Testis (tissue), 3 donors: ENCODE measurements around the gene KIFC1. TPM values are rescaled to one million over a fixed set of nuclear protein-coding genes. Genes with fewer than 3 reads are reported as not detected.
"Not testable (repeated sequence)": the region's sequence is repeated elsewhere in the genome, so short reads cannot be mapped to it uniquely, and the experiment has no call there.

Source experiments
- DNase-seq: peaks from one replicate; pipeline ENCODE4 v3.0.0-alpha.2; 2019
- H3K27ac ChIP-seq, 2 donors: fragments of 200-600 bp; sonication (generic); one replicate each; pipeline ENCODE4 v1.5.1; 2019
- H3K27me3 ChIP-seq: fragments of 200-600 bp; sonication (generic); one replicate; pipeline ENCODE4 v1.5.1; 2019
- H3K36me3 ChIP-seq: fragments of 200-600 bp; sonication (generic); one replicate; pipeline ENCODE4 v1.5.1; 2017; ENCODE audit warnings: low read depth; ENCODE audit errors: missing control alignments
- H3K4me1 ChIP-seq: fragments of 200-600 bp; sonication (generic); one replicate; pipeline ENCODE4 v1.5.1; 2019
- H3K4me3 ChIP-seq, 2 donors: fragments of 200-600 bp; sonication (generic); one replicate each; pipeline ENCODE4 v1.5.1; 2017 to 2019
- H3K9me3 ChIP-seq: fragments of 200-600 bp; sonication (generic); one replicate; pipeline ENCODE4 v1.5.1; 2017
- CTCF ChIP-seq, 3 experiments: fragments of 450-650 bp in 2 of 3; fragments of 200-600 bp in 1 of 3; sonication (generic) in 1 of 3; IDR thresholded peaks; one replicate each; pipeline ENCODE4 v1.5.1; 2016 to 2019; ENCODE audit warnings: antibody characterized with exemption in 3 of 3, mild to moderate bottlenecking in 2 of 3, moderate library complexity in 1 of 3
- POLR2A ChIP-seq: fragments of 450-650 bp; IDR thresholded peaks from one replicate; pipeline ENCODE4 v1.6.1; 2017; ENCODE audit warnings: antibody characterized with exemption, mild to moderate bottlenecking, moderate library complexity
- WGBS, 2 donors: methylation state at CpG; one replicate each; pipeline ENCODE4 v1.1.5; 2018; 5-methylcytosine and 5-hydroxymethylcytosine counted together
- intact Hi-C: fragments of 100-400 bp; cut with DNase I; formaldehyde crosslinking; loops from one replicate; pipeline ENCODE4 v1.15.1; 2023; ENCODE audit warnings: low total_unique reads
- polyA plus RNA-seq: library from polyadenylated mRNA; stranded (reverse); fragments of 350-450 nt; fragmentation: Illumina TruSeq; extraction: RNeasy Lipid Tissue Mini Kit (QIAGEN cat#74804); gene quantifications from one replicate; pipeline ENCODE4 v1.2.3, GENCODE V29; 2014; ENCODE audit warnings: low read depth, low replicate concordance; ENCODE audit not compliant: insufficient read depth
- total RNA-seq, 2 donors: library from RNA; depleted of rRNA; stranded (reverse); fragments of >200 nt; gene quantifications; one replicate each; pipeline ENCODE4 v1.2.3, GENCODE V29; 2016

KIFC1 gene
- total and polyA plus RNA-seq, 3 donors from 2014 or later, result 19.8 to 22.5 (median 20.2) TPM

- WGBS, 2 donors, result 72 to 90% methylated on average over 5 of the region's 5 CpGs
- intact Hi-C loops, result no loop called here
- no peak for TF ChIP-seq POLR2A
- no peak for TF ChIP-seq CTCF (IDR thresholded peaks at IDR 0.05)
Observed at GRCh38 chr6:33347816-33348215, 43.8 kb upstream of the KIFC1 start.

GRCh38 chr6:33355860-33356259, 35.8 kb upstream of the KIFC1 start:
- H3K9me3 ChIP-seq, intact Hi-C loops, H3K36me3 ChIP-seq, H3K27me3 ChIP-seq, DNase-seq, H3K4me3 ChIP-seq, H3K27ac ChIP-seq, H3K4me1 ChIP-seq: not testable (repeated sequence)
- WGBS, 2 donors, result 90 to 92% methylated on average over 6 of the region's 6 CpGs

More at GRCh38 chr6:33347816-33348215, 43.8 kb upstream of the KIFC1 start:
- Histone ChIP-seq H3K36me3 (no peaks in the 10 kb centered on the region), H3K27ac (no peak overlapping the region), H3K9me3 (no peaks in the 10 kb centered on the region), H3K4me3 (no peak overlapping the region), H3K27me3 (no peaks in the 10 kb centered on the region), H3K4me1 (peaks cover 10% of the 10 kb centered on the region)
- DNase-seq, result no peak

GRCh38 chr6:33356295-33356694, 35.3 kb upstream of the KIFC1 start:
- H3K9me3 ChIP-seq, result no peaks in the 10 kb centered on the region
- no peak for DNase-seq
- no peaks in the 10 kb centered on the region for H3K4me1 ChIP-seq
- H3K27me3 ChIP-seq, result no peaks in the 10 kb centered on the region
- no peak for TF ChIP-seq CTCF (IDR thresholded peaks at IDR 0.05)
- TF ChIP-seq POLR2A, result no peak
- 50 to 81% methylated on average over 1 to 3 of the region's 3 CpGs for WGBS, 2 donors
- H3K4me3 ChIP-seq, result no peak overlapping the region
- intact Hi-C loops, result no loop called here
- H3K36me3 ChIP-seq, result no peaks in the 10 kb centered on the region
- no peak overlapping the region for H3K27ac ChIP-seq

GRCh38 chr6:33357160-33357871, 34.3 kb upstream of the KIFC1 start:
- H3K36me3 ChIP-seq, H3K9me3 ChIP-seq, H3K27me3 ChIP-seq, DNase-seq, H3K4me1 ChIP-seq, H3K27ac ChIP-seq, H3K4me3 ChIP-seq, intact Hi-C loops: not testable (repeated sequence)
- WGBS, 2 donors, result 67 to 80% methylated on average over 13 of the region's 13 CpGs

DNA sequence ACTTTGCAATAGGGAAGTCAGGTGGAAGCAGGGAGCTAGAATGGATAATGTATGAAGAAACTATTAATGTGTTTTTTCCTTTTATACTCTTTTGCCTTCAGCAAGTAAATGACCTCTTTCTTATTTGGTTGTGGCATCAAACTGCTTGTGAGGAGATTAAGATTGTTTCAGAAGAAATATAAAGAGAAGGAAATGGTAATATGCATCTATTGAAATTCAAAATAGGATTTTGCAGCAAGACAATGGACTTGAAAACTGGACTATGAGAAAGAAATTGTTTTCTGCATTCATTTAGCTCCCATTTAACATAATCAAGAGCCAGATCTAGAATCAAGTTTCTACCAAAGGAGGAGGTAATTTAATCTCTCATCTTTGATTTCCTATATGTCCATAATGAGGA, 32.3 kb upstream of the KIFC1 start:
- H3K27me3 ChIP-seq, result no peaks in the 10 kb centered on the region
- H3K4me1 ChIP-seq, result no peaks in the 10 kb centered on the region
- no peak overlapping the region for H3K27ac ChIP-seq
- TF ChIP-seq CTCF (IDR thresholded peaks at IDR 0.05) (no peak), POLR2A (no peak)
- no peaks in the 10 kb centered on the region for H3K36me3 ChIP-seq
- DNase-seq, result no peak
- no peak overlapping the region for H3K4me3 ChIP-seq
- intact Hi-C loops, result no loop called here
- H3K9me3 ChIP-seq, result no peaks in the 10 kb centered on the region

GRCh38 chr6:33363486-33363885, 28.1 kb upstream of the KIFC1 start:
- H3K4me3 ChIP-seq, intact Hi-C loops, H3K4me1 ChIP-seq, H3K27me3 ChIP-seq, H3K36me3 ChIP-seq, H3K9me3 ChIP-seq, DNase-seq, H3K27ac ChIP-seq: not testable (repeated sequence)
- WGBS, 2 donors, result 81 to 84% methylated on average over 12 of the region's 12 CpGs

DNA sequence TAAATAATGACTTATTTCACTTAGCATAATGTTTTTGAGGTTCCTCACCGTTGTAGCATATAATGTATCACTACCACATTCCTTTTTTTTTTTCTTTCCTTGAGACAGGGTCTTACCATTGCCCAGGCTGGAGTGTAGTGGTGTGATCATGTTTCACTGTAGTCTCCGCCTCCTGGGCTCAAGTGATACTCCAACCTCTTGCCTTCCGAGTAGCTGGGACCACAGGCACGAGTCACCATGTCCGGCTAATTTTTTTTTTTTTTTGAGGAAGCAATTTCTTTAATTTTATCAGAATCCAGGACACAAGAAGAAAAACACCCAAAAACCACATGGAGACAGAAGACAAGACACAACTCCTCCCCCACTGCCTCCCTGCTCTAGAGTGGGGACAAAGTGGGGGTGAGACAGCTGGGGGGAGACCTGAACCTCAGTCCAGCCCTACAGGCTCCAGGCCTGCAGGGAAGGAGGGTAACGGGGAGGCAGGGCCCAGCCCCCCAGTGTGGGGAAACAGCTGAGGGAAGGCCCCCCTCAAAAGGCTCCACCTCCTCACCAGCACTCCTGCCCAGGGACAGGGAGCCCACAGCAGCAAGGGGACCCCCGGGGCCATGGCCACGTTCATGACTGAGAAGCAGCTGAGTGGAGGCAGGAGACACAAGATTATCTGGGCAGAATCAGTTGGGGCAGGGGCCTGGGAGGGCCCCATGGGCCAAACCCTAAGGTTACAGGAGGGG, 27.0 kb upstream of the KIFC1 start:
- 38 to 42% methylated on average over 7 to 8 of the region's 8 CpGs for WGBS, 2 donors
- H3K4me1 ChIP-seq, H3K27me3 ChIP-seq, H3K9me3 ChIP-seq, H3K4me3 ChIP-seq, H3K36me3 ChIP-seq, intact Hi-C loops, H3K27ac ChIP-seq, DNase-seq: not testable (repeated sequence)

DNA sequence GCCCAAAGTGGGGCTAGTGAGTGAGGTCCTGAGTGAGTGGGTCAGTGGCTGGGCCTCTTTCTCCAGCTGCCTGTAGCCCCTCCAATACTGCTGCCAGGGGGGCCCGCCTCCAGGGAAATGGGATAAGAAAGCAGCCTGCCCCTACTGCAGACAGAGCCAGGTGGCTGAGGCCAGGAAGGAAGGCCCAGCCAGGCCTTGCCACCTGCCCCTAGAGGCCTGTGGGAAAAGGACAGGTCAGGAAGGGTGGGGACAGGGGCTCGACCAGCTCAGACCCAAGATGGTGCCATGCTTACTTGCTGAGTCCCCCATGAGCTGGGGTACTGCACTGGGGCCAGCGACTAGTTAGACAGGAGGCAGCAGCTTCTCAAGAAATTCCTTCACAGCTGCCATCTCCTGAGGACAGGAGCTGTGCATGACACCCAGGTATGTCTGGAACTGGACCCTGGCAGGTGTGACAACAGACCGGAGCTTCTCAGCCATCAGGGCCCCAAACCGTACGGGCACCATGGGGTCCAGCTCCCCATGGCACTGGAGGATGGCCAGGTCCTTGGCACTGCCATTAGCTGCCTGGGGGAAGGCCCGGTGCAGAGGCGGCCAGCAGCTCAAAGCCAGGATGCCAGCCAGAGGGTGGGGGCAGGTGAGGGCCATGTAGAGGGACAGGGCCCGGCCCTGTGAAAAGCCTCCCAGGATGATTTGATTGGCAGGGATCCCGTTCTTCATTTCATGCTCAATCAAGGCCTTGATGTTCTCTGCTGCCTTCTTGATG, 26.2 kb upstream of the KIFC1 start:
- H3K4me3 ChIP-seq, DNase-seq, H3K27ac ChIP-seq, H3K9me3 ChIP-seq, H3K4me1 ChIP-seq, H3K36me3 ChIP-seq, H3K27me3 ChIP-seq, intact Hi-C loops: not testable (repeated sequence)
- 84 to 86% methylated on average over 5 to 10 of the region's 10 CpGs for WGBS, 2 donors
